ENCODE results near the gene LGALS3BP. TPM values are rescaled to one million over a fixed set of nuclear protein-coding genes. Genes with fewer than 3 reads are reported as not detected.

The LGALS3BP gene
- total RNA-seq, 4 donors from 2014 or later = 193 to 443 (median 390) TPM

GRCh38 chr17:78973792-78974520, 5.8 kb downstream of the LGALS3BP start:
- DNase-seq = peak; percentile 51 to 66

GRCh38 chr17:78973196-78973595, 6.5 kb downstream of the LGALS3BP start:
- no peaks in the 10 kb centered on the region for H3K36me3 ChIP-seq
- H3K4me3 ChIP-seq (replicated peaks in 1 of 3) = no peak overlapping the region
- H3K27me3 ChIP-seq = no peaks in the 10 kb centered on the region
- 87 to 94% methylated on average over 8 to 11 of the region's 11 CpGs for WGBS, 2 donors
- TF ChIP-seq CTCF (IDR thresholded peaks at IDR 0.05) (no peak), POLR2A (IDR thresholded peaks at IDR 0.05) (no peak)
- intact Hi-C loops (cut with DNase I) = loop anchor here (5.0 kb wide), 1 partner anchor 51 kb away; no protein-coding TSS in a partner anchor
- no peaks in the 10 kb centered on the region for H3K9me3 ChIP-seq
- peaks cover 38 to 50% of the 10 kb centered on the region in 2 donors for H3K4me1 ChIP-seq
- no peak for DNase-seq
- peak overlapping the region in 1 of 3 donors; percentile 74 for H3K27ac ChIP-seq

More at GRCh38 chr17:78973792-78974520, 5.8 kb downstream of the LGALS3BP start:
- Histone ChIP-seq H3K4me1 (peaks cover 46 to 58% of the 10 kb centered on the region in 2 donors), H3K9me3 (no peaks in the 10 kb centered on the region), H3K27ac (peak overlapping the region in 2 of 3 donors; percentile 47 to 74), H3K4me3 (replicated peaks in 1 of 3) (no peak overlapping the region), H3K27me3 (no peaks in the 10 kb centered on the region), H3K36me3 (no peaks in the 10 kb centered on the region)
- TF ChIP-seq POLR2A (IDR thresholded peaks at IDR 0.05) (no peak), CTCF (IDR thresholded peaks at IDR 0.05) (no peak)
- intact Hi-C loops (cut with DNase I) = loop anchor here (5.0 kb wide), 1 partner anchor 52 kb away; no protein-coding TSS in a partner anchor
- WGBS, 2 donors = 53 to 59% methylated on average over 20 of the region's 23 CpGs

GRCh38 chr17:78972507-78973105, 7.1 kb downstream of the LGALS3BP start:
- Histone ChIP-seq H3K27me3 (no peaks in the 10 kb centered on the region), H3K4me1 (peaks cover 35 to 44% of the 10 kb centered on the region in 2 donors), H3K9me3 (no peaks in the 10 kb centered on the region), H3K27ac (no peak overlapping the region), H3K36me3 (no peaks in the 10 kb centered on the region), H3K4me3 (replicated peaks in 1 of 3) (no peak overlapping the region)
- TF ChIP-seq CTCF (IDR thresholded peaks at IDR 0.05) (no peak), POLR2A (IDR thresholded peaks at IDR 0.05) (no peak)
- 91% methylated on average over 11 to 13 of the region's 15 CpGs for WGBS, 2 donors
- no peak for DNase-seq
- intact Hi-C loops (cut with DNase I) = loop anchor here (5.0 kb wide), 1 partner anchor 50 kb away; no protein-coding TSS in a partner anchor

- Histone ChIP-seq H3K27ac (peak overlapping the region; percentile 45 to 81 (median 51)), H3K27me3 (no peaks in the 10 kb centered on the region), H3K36me3 (no peaks in the 10 kb centered on the region), H3K9me3 (no peaks in the 10 kb centered on the region), H3K4me3 (replicated peaks in 1 of 3) (no peak overlapping the region), H3K4me1 (peaks cover 29 to 38% of the 10 kb centered on the region in 2 donors)
- 65 to 83% methylated on average over 13 to 15 of the region's 22 CpGs for WGBS, 2 donors
- no peak for TF ChIP-seq CTCF (IDR thresholded peaks at IDR 0.05)
- TF ChIP-seq POLR2A (IDR thresholded peaks at IDR 0.05) = no peak
- no peak for DNase-seq
- intact Hi-C loops (cut with DNase I) = loop anchor here (2.0 to 5.0 kb wide), 2 partner anchors 50 to 105 kb away; no protein-coding TSS in a partner anchor
Measured at GRCh38 chr17:78971756-78972506, 7.8 kb downstream of the LGALS3BP start.
